Activated CD8-positive, alpha-beta T cell treated with anti-CD3 and anti-CD28 coated beads for 36 hours (primary cell): ENCODE data around the gene NFASC. TPM values are rescaled to one million over a fixed set of nuclear protein-coding genes. Genes with fewer than 3 reads are reported as not detected.

ENCODE experiments used
- ATAC-seq: fragments of 200-7000 bp; cut with Tn5 transposase; one replicate; pipeline ENCODE4 v1.10.0; 2021; ENCODE audit warnings: mild to moderate bottlenecking, moderate library complexity
- CTCF ChIA-PET: fragments of 350-600 bp; sonication (Branson Sonifier 250); formaldehyde crosslinking; loops from one replicate; lab custom pipeline; 2021; ENCODE audit warnings: antibody characterized with exemption; lab: Charles Lee
- POLR2A ChIA-PET: fragments of 350-600 bp; sonication (Branson Sonifier 250); formaldehyde crosslinking; loops from one replicate; lab custom pipeline; 2021; ENCODE audit warnings: antibody characterized with exemption; lab: Charles Lee
- DNase-seq: peaks from one replicate; pipeline ENCODE4 v3.0.0-alpha.2; 2020
- H3K27ac Mint-ChIP-seq: one replicate; pipeline ENCODE4 v1.8.0; 2021; ENCODE audit warnings: mild to moderate bottlenecking, mixed read lengths
- H3K27me3 Mint-ChIP-seq: one replicate; pipeline ENCODE4 v1.8.0; 2021; ENCODE audit warnings: mixed read lengths
- H3K36me3 Mint-ChIP-seq: one replicate; pipeline ENCODE4 v1.8.0; 2021; ENCODE audit warnings: low read depth, mixed read lengths
- H3K4me1 Mint-ChIP-seq: one replicate; pipeline ENCODE4 v1.8.0; 2021; ENCODE audit warnings: low read depth, mixed read lengths
- H3K4me3 Mint-ChIP-seq: one replicate; pipeline ENCODE4 v1.8.0; 2021; ENCODE audit warnings: mild to moderate bottlenecking, moderate library complexity, mixed read lengths
- H3K9me3 Mint-ChIP-seq: one replicate; pipeline ENCODE4 v1.8.0; 2021; ENCODE audit warnings: mixed read lengths
- intact Hi-C: fragments of 100-400 bp; cut with micrococcal nuclease; formaldehyde crosslinking; loops from one replicate; pipeline ENCODE4 v1.10.0; 2022
- total RNA-seq, 2 experiments: library from RNA; stranded (reverse); gene quantifications; one replicate each; pipeline ENCODE4 v1.2.3, GENCODE V29; 2021
- TF ChIP-seq, protein P1 (sequence below): fragments of 200-600 bp; IDR thresholded peaks from one replicate; pipeline ENCODE4 v1.8.0; 2022; ENCODE audit warnings: antibody characterized with exemption, mild to moderate bottlenecking

The NFASC gene
- total RNA-seq, 2 experiments from 2014 or later = not detected

- DNase-seq = no peak
- Mint-ChIP-seq H3K27me3 (peaks cover 37% of the 10 kb centered on the region), H3K4me3 (no peak overlapping the region), H3K36me3 (no peaks in the 10 kb centered on the region), H3K27ac (no peak overlapping the region), H3K9me3 (no peaks in the 10 kb centered on the region), H3K4me1 (no peaks in the 10 kb centered on the region)
- intact Hi-C loops = no loop called here
- TF ChIP-seq, protein P1, sequence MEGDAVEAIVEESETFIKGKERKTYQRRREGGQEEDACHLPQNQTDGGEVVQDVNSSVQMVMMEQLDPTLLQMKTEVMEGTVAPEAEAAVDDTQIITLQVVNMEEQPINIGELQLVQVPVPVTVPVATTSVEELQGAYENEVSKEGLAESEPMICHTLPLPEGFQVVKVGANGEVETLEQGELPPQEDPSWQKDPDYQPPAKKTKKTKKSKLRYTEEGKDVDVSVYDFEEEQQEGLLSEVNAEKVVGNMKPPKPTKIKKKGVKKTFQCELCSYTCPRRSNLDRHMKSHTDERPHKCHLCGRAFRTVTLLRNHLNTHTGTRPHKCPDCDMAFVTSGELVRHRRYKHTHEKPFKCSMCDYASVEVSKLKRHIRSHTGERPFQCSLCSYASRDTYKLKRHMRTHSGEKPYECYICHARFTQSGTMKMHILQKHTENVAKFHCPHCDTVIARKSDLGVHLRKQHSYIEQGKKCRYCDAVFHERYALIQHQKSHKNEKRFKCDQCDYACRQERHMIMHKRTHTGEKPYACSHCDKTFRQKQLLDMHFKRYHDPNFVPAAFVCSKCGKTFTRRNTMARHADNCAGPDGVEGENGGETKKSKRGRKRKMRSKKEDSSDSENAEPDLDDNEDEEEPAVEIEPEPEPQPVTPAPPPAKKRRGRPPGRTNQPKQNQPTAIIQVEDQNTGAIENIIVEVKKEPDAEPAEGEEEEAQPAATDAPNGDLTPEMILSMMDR = no peak
- POLR2A ChIA-PET = no interaction called here
- ATAC-seq = no peak
- CTCF ChIA-PET = interaction anchor here (0.7 to 1.2 kb wide), 2 partner anchors 20 to 51 kb away, joined by 3 to 5 read pairs; no protein-coding TSS in a partner anchor
Measured at GRCh38 chr1:205041001-205041715, 170.5 kb downstream of the NFASC start.

- ATAC-seq (no peak), DNase-seq (no peak)
- H3K4me3 Mint-ChIP-seq = no peak overlapping the region
- TF ChIP-seq, protein P1 = no peak
- ChIA-PET CTCF (interaction anchor here (1.2 kb wide), 1 partner anchor 19 kb away, joined by 5 read pairs; no protein-coding TSS in a partner anchor), POLR2A (no interaction called here)
- no peaks in the 10 kb centered on the region for H3K4me1 Mint-ChIP-seq
- H3K9me3 Mint-ChIP-seq = no peaks in the 10 kb centered on the region
- intact Hi-C loops = no loop called here
- H3K27ac Mint-ChIP-seq = no peak overlapping the region
- H3K36me3 Mint-ChIP-seq = no peaks in the 10 kb centered on the region
- H3K27me3 Mint-ChIP-seq = peaks cover 38% of the 10 kb centered on the region
Measured at GRCh38 chr1:205041998-205042910, 171.6 kb downstream of the NFASC start.

- Mint-ChIP-seq H3K27ac (no peak within 1 kb of the TSS), H3K4me1 (no peaks in the 10 kb centered on the region), H3K27me3 (peaks cover 38% of the 10 kb centered on the region), H3K4me3 (no peak within 1 kb of the TSS), H3K9me3 (no peaks in the 10 kb centered on the region), H3K36me3 (no peaks in the 10 kb centered on the region)
- ChIA-PET POLR2A (no interaction called here), CTCF (interaction anchor here (1.1 kb wide), 1 partner anchor 53 kb away, joined by 3 read pairs; no protein-coding TSS in a partner anchor)
- ATAC-seq = no peak
- TF ChIP-seq, protein P1 = no peak
- DNase-seq = no peak
- intact Hi-C loops = no loop called here
Measured at GRCh38 chr1:205042911-205043806, 172.5 kb downstream of the NFASC start, which contains the start of gene CNTN2. CNTN2 (plus strand) TSS chr1:205043212; CDS start chr1:205053186, 9,974 bp downstream.

DNA sequence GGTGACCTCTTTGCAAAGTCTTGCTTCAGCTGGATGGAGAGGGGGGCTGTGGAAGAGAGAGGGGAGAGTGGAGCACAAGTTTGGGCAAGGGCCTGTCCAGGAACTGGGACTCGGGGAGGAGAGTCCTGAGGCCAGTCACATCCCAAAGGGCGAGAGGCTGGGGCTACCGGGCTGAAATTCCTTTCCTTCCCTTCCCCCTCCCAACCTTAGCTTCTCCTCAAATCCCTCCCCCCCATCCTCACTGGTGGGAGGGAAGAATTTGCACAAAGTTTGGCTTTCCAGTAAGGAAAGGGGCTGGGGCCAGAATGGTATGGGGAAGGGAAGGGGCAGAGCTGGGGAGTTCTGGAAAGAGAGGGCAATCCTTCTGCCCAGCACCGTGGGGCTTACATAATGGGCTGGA is 173.2 kb downstream of the NFASC start:
- H3K27ac Mint-ChIP-seq = no peak overlapping the region
- H3K4me1 Mint-ChIP-seq = no peaks in the 10 kb centered on the region
- no peak for DNase-seq
- no peak for ATAC-seq
- ChIA-PET POLR2A (no interaction called here), CTCF (interaction anchor here (1.1 kb wide), 1 partner anchor 54 kb away, joined by 3 read pairs; no protein-coding TSS in a partner anchor)
- TF ChIP-seq, protein P1 = no peak
- no peaks in the 10 kb centered on the region for H3K36me3 Mint-ChIP-seq
- peaks cover 39% of the 10 kb centered on the region for H3K27me3 Mint-ChIP-seq
- intact Hi-C loops = no loop called here
- H3K9me3 Mint-ChIP-seq = no peaks in the 10 kb centered on the region
- no peak overlapping the region for H3K4me3 Mint-ChIP-seq
